HG02759 (cell line): ENCODE measurements around the gene MOCS1.

Experiments
- ATAC-seq: cut with Tn5 transposase; IDR thresholded peaks from one replicate; pipeline ENCODE4 v1.9.1; 2021; ENCODE audit warnings: mild to moderate bottlenecking, moderate library complexity; ENCODE audit not compliant: unreplicated experiment

The MOCS1 gene

DNA sequence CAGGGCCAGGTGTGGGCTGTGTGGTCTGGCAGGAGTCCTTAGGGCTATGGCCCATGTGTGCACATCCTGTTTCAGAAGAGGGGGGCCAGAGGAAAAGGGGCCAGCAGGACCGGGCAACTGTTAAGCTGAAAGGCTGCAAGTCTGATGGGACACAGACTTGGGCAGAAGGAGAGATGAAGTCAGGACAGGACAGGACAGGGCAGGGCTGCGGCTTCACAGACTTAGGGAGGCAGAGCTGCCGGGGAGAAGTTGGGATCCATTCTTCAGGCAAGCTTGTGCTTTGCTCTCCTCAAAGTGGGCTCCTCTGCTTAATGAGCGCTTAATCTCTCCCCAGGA, 28.7 kb downstream of the MOCS1 start:
- ATAC-seq, result no peak

GRCh38 chr6:39904946-39905639, 29.2 kb downstream of the MOCS1 start:
- no peak for ATAC-seq

- ATAC-seq, result no peak
Measured at GRCh38 chr6:39903656-39904055, 30.6 kb downstream of the MOCS1 start.

- ATAC-seq, result no peak
Measured at GRCh38 chr6:39902786-39903465, 31.3 kb downstream of the MOCS1 start.

GRCh38 chr6:39902136-39902535, 32.1 kb downstream of the MOCS1 start:
- no peak for ATAC-seq

GRCh38 chr6:39901670-39902069, 32.6 kb downstream of the MOCS1 start:
- ATAC-seq, result no peak

DNA sequence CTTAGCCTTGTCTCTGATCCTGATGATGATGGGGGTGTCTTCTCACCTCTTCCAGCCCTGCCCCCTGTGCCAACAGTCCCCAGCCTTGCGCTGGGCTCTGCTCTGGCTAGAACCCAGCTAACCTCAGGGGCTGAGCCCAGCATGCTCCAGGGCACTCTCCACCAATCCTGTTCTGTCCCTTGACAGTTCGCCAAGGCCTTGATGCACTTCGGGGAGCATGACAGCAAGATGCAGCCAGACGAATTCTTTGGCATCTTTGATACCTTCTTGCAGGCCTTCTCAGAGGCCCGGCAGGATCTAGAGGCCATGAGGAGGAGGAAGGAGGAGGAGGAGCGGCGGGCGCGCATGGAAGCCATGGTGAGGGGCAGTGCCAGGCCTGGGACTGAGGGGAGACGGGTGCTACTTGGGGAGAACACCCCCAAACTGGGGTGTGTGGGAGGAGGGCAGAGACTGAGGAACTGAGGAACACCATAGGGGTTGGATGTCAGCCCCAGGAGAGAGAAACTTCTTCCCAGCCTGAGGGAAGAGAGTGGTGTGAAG, 33.1 kb downstream of the MOCS1 start:
- ATAC-seq, result no peak

- no peak for ATAC-seq
Measured at GRCh38 chr6:39899554-39900295, 34.5 kb downstream of the MOCS1 start.

GRCh38 chr6:39898625-39899024, 35.6 kb downstream of the MOCS1 start:
- ATAC-seq, result no peak

DNA sequence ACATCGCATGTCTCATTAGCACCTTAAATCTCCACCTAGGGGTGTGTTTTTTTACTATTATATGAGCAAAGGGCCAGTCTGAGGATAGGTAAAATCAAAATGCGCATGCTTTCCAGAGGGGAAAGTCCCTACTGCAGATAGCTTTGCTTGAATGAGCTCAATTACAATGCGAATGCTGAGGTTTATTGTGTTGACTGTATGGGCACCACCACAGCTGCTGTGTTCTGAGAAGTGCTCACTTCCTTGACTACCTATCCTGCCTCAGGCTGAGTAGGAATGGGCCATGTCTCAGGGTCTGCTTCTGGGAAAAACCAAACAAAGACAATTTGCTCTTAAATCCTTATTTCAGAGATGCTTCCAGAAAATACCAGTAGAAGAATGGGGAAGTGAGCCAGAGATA, 36.6 kb downstream of the MOCS1 start:
- no peak for ATAC-seq

DNA sequence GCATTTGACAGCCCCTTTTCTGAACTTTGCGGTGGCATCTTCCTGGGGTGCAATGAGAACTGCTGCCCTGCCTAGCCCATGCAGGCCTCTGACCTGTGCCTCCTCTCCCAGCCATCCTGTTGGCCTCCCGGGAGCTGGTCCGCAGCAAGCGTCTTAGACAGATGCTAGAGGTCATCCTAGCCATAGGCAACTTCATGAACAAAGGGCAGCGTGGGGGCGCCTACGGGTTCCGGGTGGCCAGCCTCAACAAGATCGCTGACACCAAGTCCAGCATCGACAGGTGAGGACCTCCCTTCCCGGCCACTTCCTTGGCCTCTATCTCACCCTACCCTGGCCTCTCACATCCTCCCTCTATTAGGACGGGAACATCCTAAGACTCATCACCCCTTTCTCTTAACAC, 37.6 kb downstream of the MOCS1 start:
- no peak for ATAC-seq

- no peak for ATAC-seq
Measured at GRCh38 chr6:39893286-39893685, 41.0 kb downstream of the MOCS1 start.

- ATAC-seq, result no peak
Measured at GRCh38 chr6:39892490-39893129, 41.7 kb downstream of the MOCS1 start.

DNA sequence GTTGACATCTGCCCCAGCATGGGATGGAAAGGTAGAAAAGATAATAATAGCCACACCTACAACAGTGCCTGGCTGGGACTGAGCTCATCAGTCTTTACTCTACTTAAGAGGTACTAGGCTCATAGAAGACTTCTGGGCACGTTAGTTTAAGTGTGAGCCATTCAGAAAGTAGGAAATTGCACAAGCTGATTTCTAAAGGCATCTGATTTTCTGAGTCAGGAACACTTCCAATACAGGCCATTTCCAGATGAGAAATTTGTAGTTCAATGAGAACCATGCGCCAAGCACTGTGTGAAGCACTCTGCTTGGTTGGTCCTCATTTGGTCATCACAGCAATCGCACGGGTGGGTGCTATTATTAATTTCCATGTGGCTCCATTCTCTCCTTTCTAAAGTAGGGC, 42.3 kb downstream of the MOCS1 start:
- no peak for ATAC-seq

GRCh38 chr6:39891353-39891752, 42.9 kb downstream of the MOCS1 start:
- no peak for ATAC-seq

GRCh38 chr6:39889229-39889628, 45.0 kb downstream of the MOCS1 start:
- ATAC-seq, result no peak

DNA sequence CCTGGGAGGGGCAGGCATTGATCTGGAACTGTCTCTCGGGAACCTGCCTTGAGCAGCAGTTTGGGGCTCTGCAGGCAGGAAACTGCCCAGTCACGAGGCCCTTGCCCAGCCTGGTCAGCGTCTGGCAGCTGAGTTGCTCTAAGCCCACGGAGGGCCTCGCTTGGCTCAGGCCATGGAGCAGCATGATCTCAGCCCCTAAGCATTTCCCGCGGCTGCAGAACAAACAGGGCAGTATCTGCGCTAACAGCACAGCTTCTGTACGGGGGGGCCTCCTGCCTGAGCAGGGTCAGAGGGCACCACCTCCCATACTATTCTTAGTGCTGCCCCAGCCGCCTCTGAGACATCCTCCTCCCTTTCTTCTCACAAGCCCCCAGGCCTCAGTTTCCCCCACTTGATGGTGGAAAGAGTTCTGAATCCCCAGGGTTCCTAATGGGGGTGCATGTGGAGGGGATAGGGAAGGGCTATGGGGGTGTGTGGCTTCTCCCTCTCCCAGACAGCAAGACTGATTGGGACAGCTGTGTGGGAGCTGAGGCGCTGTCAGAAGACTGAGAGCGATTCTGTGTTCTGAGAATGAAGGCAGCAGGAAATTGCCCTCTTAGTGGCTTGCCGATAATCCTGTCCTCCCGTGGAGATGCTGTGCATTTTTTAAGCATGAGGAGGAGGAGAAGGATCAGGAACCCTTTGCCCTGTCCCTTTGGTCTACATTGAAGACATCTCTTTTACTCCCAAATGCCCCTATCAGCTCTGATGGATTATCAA, 46.4 kb downstream of the MOCS1 start:
- no peak for ATAC-seq

DNA sequence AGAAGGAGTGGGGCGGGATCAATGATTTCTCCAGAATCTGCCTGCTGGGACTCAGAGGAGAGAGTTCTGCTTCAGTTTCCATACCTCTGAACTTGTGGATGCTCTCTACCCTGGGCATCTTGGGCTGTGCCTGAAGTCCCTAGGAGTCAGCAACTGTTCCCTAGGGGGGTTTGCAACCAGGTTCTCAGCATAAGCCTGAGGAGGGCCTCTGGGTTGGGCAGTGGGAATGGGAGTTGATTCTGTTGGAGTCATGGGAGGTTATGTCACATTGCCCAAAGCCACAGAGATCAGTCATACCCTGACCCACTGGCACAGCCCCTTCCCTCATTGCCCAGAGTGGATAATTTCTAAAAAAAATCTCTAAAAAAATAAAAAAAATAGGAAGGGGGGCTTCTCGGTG, 47.4 kb downstream of the MOCS1 start:
- ATAC-seq, result no peak

DNA sequence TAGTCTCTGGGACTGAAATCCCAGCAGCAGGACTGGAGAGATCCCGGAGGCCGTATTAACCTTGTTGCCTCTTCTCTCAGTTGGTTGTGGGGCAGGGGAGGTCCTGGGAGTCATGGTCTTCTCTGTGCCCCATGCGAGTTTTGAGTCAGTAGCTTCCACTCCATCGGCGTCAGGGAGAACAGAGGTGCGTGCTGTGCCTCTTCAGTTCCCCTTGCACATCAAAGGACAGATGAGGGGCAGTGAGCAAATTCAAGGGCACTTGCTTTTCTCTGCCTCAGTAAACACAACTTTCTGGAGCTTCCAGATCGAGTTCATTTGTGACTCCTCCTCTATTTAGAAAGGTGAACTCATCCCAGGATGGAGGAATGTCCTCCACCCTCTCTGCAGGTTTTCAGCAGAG, 48.6 kb downstream of the MOCS1 start:
- no peak for ATAC-seq

DNA sequence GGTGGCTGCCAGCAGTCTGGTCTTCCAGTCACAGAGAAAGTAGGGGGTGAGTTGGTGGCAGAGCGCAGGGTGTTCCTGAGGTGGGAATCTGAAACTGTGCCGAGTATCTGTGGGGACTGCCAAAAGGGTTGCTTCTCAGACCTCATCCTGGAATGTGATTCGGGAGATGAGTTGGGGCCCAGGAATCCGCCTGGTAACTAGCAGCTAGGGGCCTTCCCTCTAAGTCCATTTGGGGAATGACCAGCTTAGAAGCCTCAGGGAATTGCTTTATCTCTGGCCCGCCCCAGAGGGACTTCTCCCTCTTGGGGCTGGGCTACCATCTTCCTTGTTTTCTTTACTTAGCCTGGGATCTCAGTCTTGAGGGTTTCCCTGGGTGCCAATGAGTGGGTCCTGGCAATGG, 49.6 kb downstream of the MOCS1 start:
- ATAC-seq, result no peak

- no peak for ATAC-seq
Measured at GRCh38 chr6:39882531-39882899, 51.7 kb downstream of the MOCS1 start.
